IMR-90 (cell line): ENCODE measurements around the gene SETD3. TPM values are rescaled to one million over a fixed set of nuclear protein-coding genes. Genes with fewer than 3 reads are reported as not detected.

Source experiments
- ATAC-seq: fragments of 200-7000 bp; cut with Tn5 transposase; 2 replicates; pipeline ENCODE4 v1.9.1; 2020; ENCODE audit warnings: low read depth, mild to moderate bottlenecking, moderate library complexity
- BruUV-seq: library from RNA; stranded (reverse); fragments of 400-500 nt; replicated peaks from 2 replicates; lab custom pipeline; 2021; lab: Mats Ljungman, UMichigan
- CTCF ChIA-PET: fragments of 300-600 bp; formaldehyde crosslinking; extraction: SDS; loops from one replicate; lab custom pipeline; 2021; ENCODE audit warnings: antibody characterized with exemption; lab: Yijun Ruan, JAX
- POLR2A ChIA-PET: fragments of 300-600 bp; sonication (Branson Sonifier 250); formaldehyde crosslinking; loops from one replicate; lab custom pipeline; 2022; ENCODE audit warnings: antibody characterized with exemption; ENCODE audit not compliant: unreplicated experiment; lab: Charles Lee
- DNase-seq: peaks from one replicate; pipeline ENCODE4 v3.0.0; 2013
- H2AFZ ChIP-seq: replicated peaks from 2 replicates; pipeline ENCODE3; 2013; ENCODE audit warnings: low read length, mild to moderate bottlenecking; ENCODE audit not compliant: poor library complexity
- H2AK5ac ChIP-seq: 2 replicates; pipeline ENCODE4 v1.6.1; 2013; ENCODE audit warnings: low read depth, low read length, inconsistent platforms
- H2AK9ac ChIP-seq: replicated peaks from 2 replicates; pipeline ENCODE3; 2013; ENCODE audit warnings: mild to moderate bottlenecking, low read depth, low read length, moderate library complexity; ENCODE audit not compliant: poor library complexity
- H2BK120ac ChIP-seq: 2 replicates; pipeline ENCODE4 v1.6.1; 2013; ENCODE audit warnings: low read depth, low read length, inconsistent platforms
- H2BK15ac ChIP-seq: 3 replicates; pipeline ENCODE4 v1.6.1; 2013; ENCODE audit warnings: low read depth, low read length, inconsistent platforms
- H2BK20ac ChIP-seq: 2 replicates; pipeline ENCODE4 v1.6.1; 2013; ENCODE audit warnings: low read depth, mild to moderate bottlenecking, inconsistent platforms, low read length, moderate library complexity
- H2BK5ac ChIP-seq: 2 replicates; pipeline ENCODE4 v1.6.1; 2013; ENCODE audit warnings: mild to moderate bottlenecking, low read depth, low read length, inconsistent platforms; ENCODE audit not compliant: poor library complexity, severe bottlenecking
- H3K14ac ChIP-seq: replicated peaks from 2 replicates; pipeline ENCODE4 v1.6.1; 2013; ENCODE audit warnings: low read depth, low read length, inconsistent platforms
- H3K18ac ChIP-seq: 2 replicates; pipeline ENCODE4 v1.6.1; 2013; ENCODE audit warnings: low read depth, low read length, control low read depth
- H3K23ac ChIP-seq: 2 replicates; pipeline ENCODE4 v1.6.1; 2013; ENCODE audit warnings: low read depth, low read length, inconsistent platforms
- H3K27ac ChIP-seq: 2 replicates; pipeline ENCODE4 v1.5.1; 2013; ENCODE audit warnings: mild to moderate bottlenecking, control low read depth, low read length; ENCODE audit not compliant: insufficient read depth
- H3K27me3 ChIP-seq: 2 replicates; pipeline ENCODE4 v1.6.1; 2013; ENCODE audit warnings: low read length; ENCODE audit not compliant: control insufficient read depth, insufficient read depth
- H3K36me3 ChIP-seq: 2 replicates; pipeline ENCODE4 v1.6.1; 2013; ENCODE audit warnings: low read length, mixed read lengths; ENCODE audit not compliant: control insufficient read depth, insufficient read depth
- H3K4ac ChIP-seq: 2 replicates; pipeline ENCODE4 v1.6.1; 2013; ENCODE audit warnings: low read depth, low read length, inconsistent platforms
- H3K4me1 ChIP-seq: 2 replicates; pipeline ENCODE4 v1.6.1; 2013; ENCODE audit warnings: low read length, mixed read lengths; ENCODE audit not compliant: control insufficient read depth, insufficient read depth
- H3K4me2 ChIP-seq: 2 replicates; pipeline ENCODE4 v1.6.1; 2013; ENCODE audit warnings: low read depth, mild to moderate bottlenecking, control low read depth, low read length, moderate library complexity
- H3K4me3 ChIP-seq: 2 replicates; pipeline ENCODE4 v1.5.1; 2013; ENCODE audit warnings: low read depth, mild to moderate bottlenecking, control low read depth, low read length, moderate library complexity; ENCODE audit not compliant: insufficient read depth
- H3K56ac ChIP-seq: 2 replicates; pipeline ENCODE4 v1.6.1; 2013; ENCODE audit warnings: low read length, inconsistent platforms; ENCODE audit not compliant: insufficient read depth; ENCODE audit errors: extremely low read depth
- H3K79me1 ChIP-seq, 2 experiments: 2 replicates each; pipeline ENCODE4 v1.6.1; 2013; ENCODE audit warnings: low read length in 2 of 2, inconsistent platforms in 1 of 2, low read depth in 1 of 2
- H3K9ac ChIP-seq: 2 replicates; pipeline ENCODE4 v1.6.1; 2013; ENCODE audit warnings: low read depth, low read length, control low read depth
- H3K9me1 ChIP-seq: 2 replicates; pipeline ENCODE4 v1.6.1; 2013; ENCODE audit warnings: low read length, inconsistent platforms; ENCODE audit not compliant: insufficient read depth
- H3K9me3 ChIP-seq: 2 replicates; pipeline ENCODE4 v1.6.1; 2013; ENCODE audit warnings: low read length; ENCODE audit not compliant: control insufficient read depth, insufficient read depth
- H4K20me1 ChIP-seq: 2 replicates; pipeline ENCODE4 v1.6.1; 2013; ENCODE audit warnings: low read length, inconsistent platforms; ENCODE audit not compliant: insufficient read depth
- H4K5ac ChIP-seq: 2 replicates; pipeline ENCODE4 v1.6.1; 2013; ENCODE audit warnings: mild to moderate bottlenecking, low read depth, low read length, control low read depth
- H4K8ac ChIP-seq, 2 experiments: 2 replicates each; pipeline ENCODE4 v1.6.1; 2013; ENCODE audit warnings: low read depth in 2 of 2, low read length in 2 of 2, control low read depth in 1 of 2, inconsistent platforms in 1 of 2
- H4K91ac ChIP-seq: 2 replicates; pipeline ENCODE4 v1.6.1; 2013; ENCODE audit warnings: low read depth, low read length, inconsistent platforms; ENCODE audit not compliant: insufficient read depth
- RFX5 ChIP-seq: IDR thresholded peaks from 2 replicates; pipeline ENCODE4 v1.8.0; 2012; ENCODE audit warnings: low read depth, mild to moderate bottlenecking, low read length, moderate library complexity
- WGBS, 2 experiments: methylation state at CpG; one replicate each; pipeline versions ENCODE4 v1.1.5 to v1.1.7; 2013; ENCODE audit warnings: missing lambda C conversion rate in 2 of 2; ENCODE audit not compliant: insufficient read length in 1 of 2; ENCODE audit errors: extremely low coverage in 2 of 2; 5-methylcytosine and 5-hydroxymethylcytosine counted together
- dilution Hi-C: fragments of 300-500 bp; cut with HindIII; formaldehyde crosslinking; loops from one replicate; pipeline ENCODE4 v1.14.3; 2018; ENCODE audit warnings: low sequenced_read_pairs; ENCODE audit not compliant: unreplicated experiment
- in situ Hi-C: fragments of 300-500 bp; cut with MboI; formaldehyde crosslinking; loops from 3 replicates; pipeline ENCODE4 v1.14.3; 2019; ENCODE audit warnings: low sequenced_read_pairs, inconsistent platforms, mixed read lengths
- intact Hi-C: fragments of 100-400 bp; cut with micrococcal nuclease; formaldehyde crosslinking; loops from 2 replicates; pipeline ENCODE4 v1.10.0; 2022
- polyA plus RNA-seq, 3 experiments: library from polyadenylated mRNA; depleted of rRNA; stranded (reverse); fragments of >200 nt; gene quantifications; 2 replicates each; pipeline ENCODE4 v1.2.3, GENCODE V29; 2012; ENCODE audit warnings: low replicate concordance in 1 of 3
- total RNA-seq: library from RNA; depleted of rRNA; stranded (reverse); fragments of >200 nt; gene quantifications from 2 replicates; pipeline ENCODE4 v1.2.3, GENCODE V29; 2012

Gene SETD3
- total and polyA plus RNA-seq, 2 of the 4 experiments (the other 2 are of a cell fraction), result 18.8 to 31.9 TPM

DNA sequence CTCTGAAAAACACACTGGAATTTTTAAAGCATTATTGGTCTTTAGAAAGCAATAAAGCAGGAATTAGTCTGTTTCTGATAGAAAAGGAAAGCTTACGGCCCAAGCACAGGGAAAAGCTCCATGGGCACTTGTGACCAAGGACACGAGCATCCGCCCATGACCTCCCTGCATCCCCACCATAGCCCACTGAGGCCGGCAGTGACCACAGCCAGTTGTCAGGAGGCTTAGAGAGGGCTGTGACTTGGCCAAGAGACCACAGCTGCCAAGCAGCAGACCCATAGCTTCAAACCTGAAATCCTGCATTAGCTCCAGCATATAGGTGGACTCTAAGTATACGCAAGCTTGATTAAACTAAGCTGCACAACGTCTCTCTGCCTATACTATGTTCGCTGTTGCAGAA, 8.9 kb downstream of the SETD3 start:
- H3K56ac ChIP-seq, result no peak overlapping the region
- 100% methylated on average over 2 of the region's 7 CpGs; no CpG with 5 or more reads in 1 of the 2 experiments for WGBS, 2 experiments
- CTCF ChIA-PET, result no interaction called here
- no peak overlapping the region for H2BK15ac ChIP-seq
- no peak overlapping the region for H4K5ac ChIP-seq
- peaks cover 45 to 84% of the 10 kb centered on the region in 2 experiments for H3K79me1 ChIP-seq
- H3K18ac ChIP-seq, result no peak overlapping the region
- no peak overlapping the region for H4K91ac ChIP-seq
- no TSS peak for BruUV-seq
- H2BK20ac ChIP-seq, result no peak overlapping the region
- H3K4ac ChIP-seq, result no peak overlapping the region
- no peak overlapping the region for H3K27ac ChIP-seq
- DNase-seq (no peak), ATAC-seq (no peak)
- H4K20me1 ChIP-seq, result peaks cover 66% of the 10 kb centered on the region
- no peak overlapping the region for H3K14ac ChIP-seq
- H2AK5ac ChIP-seq, result no peak overlapping the region
- dilution Hi-C loops (no loop called here), intact Hi-C loops (no loop called here), in situ Hi-C loops (no loop called here)
- H2BK120ac ChIP-seq, result no peak overlapping the region
- POLR2A ChIA-PET, result interaction anchor here (0.6 to 0.8 kb wide), 2 partner anchors 9 to 102 kb away, joined by 3 to 4 read pairs; partner anchors contain the start of gene SETD3
- no peaks in the 10 kb centered on the region for H3K36me3 ChIP-seq
- no peak overlapping the region for H3K23ac ChIP-seq
- no peak overlapping the region for H3K9ac ChIP-seq
- TF ChIP-seq RFX5, result no peak
- no peak overlapping the region for H3K4me3 ChIP-seq
- no peak overlapping the region for H3K4me2 ChIP-seq
- H3K9me3 ChIP-seq, result no peaks in the 10 kb centered on the region
- no peak overlapping the region for H2AFZ ChIP-seq
- H3K27me3 ChIP-seq, result no peaks in the 10 kb centered on the region
- H2BK5ac ChIP-seq, result no peak overlapping the region
- peaks cover 7% of the 10 kb centered on the region for H3K4me1 ChIP-seq
- H2AK9ac ChIP-seq, result no peak overlapping the region
- H4K8ac ChIP-seq, result no peak overlapping the region
- H3K9me1 ChIP-seq, result peaks cover 26% of the 10 kb centered on the region
